HepG2 (cell line): ENCODE measurements around the gene CREBBP. TPM values are rescaled to one million over a fixed set of nuclear protein-coding genes. Genes with fewer than 3 reads are reported as not detected.
A peak's percentile ranks its signal among the peaks of the same experiment; 100 is the strongest.

Experiments used
- ATAC-seq: fragments of 200-7000 bp; cut with Tn5 transposase; 3 replicates; pipeline ENCODE4 v1.9.1; 2020; ENCODE audit warnings: mild to moderate bottlenecking, moderate library complexity
- BruUV-seq: library from RNA; stranded (reverse); fragments of 400-500 nt; replicated peaks from 2 replicates; lab custom pipeline; 2021; lab: Mats Ljungman, UMichigan
- CTCF ChIA-PET: fragments of 300-600 bp; formaldehyde crosslinking; extraction: SDS; loops from one replicate; lab custom pipeline; 2021; ENCODE audit warnings: low total read pairs, inconsistent platforms, low intra/inter-chr PET ratio; lab: Yijun Ruan, JAX
- POLR2A ChIA-PET: fragments of 350-600 bp; sonication (Branson Sonifier 250); formaldehyde crosslinking; loops from one replicate; lab custom pipeline; 2020; ENCODE audit warnings: antibody characterized with exemption, inconsistent platforms; lab: Yijun Ruan, JAX
- DNase-seq: peaks from one replicate; pipeline ENCODE4 v3.0.0-alpha.2; 2015; ENCODE audit warnings: low spot score
- FAIRE-seq: peaks from 3 replicates; lab custom pipeline; 2011; peaks lifted over from hg19 to GRCh38; lab: Jason Lieb, UNC
- H2AFZ ChIP-seq: one replicate; pipeline ENCODE4 v1.6.1; 2011; ENCODE audit warnings: low read length, inconsistent platforms
- H3K27ac ChIP-seq: fragments of 300-600 bp; 3 replicates; pipeline ENCODE4 v1.8.0; 2011; ENCODE audit warnings: mixed run types, mild to moderate bottlenecking, mixed read lengths, low read length, inconsistent platforms; ENCODE audit not compliant: insufficient read depth; ENCODE audit errors: extremely low read length
- H3K27me3 ChIP-seq, 2 experiments: fragments of 200-600 bp in 1 of 2; 2 replicates in 1 of 2; 3 replicates in 1 of 2; pipeline versions ENCODE4 v1.6.0 to v1.8.0; 2011; ENCODE audit warnings: low read length in 2 of 2, mild to moderate bottlenecking in 2 of 2, moderate library complexity in 2 of 2, inconsistent platforms in 1 of 2; ENCODE audit not compliant: insufficient read depth in 2 of 2, control insufficient read depth in 1 of 2
- H3K36me3 ChIP-seq, 2 experiments: fragments of 200-600 bp in 1 of 2; replicated peaks in 1 of 2; 2 replicates in 1 of 2; 3 replicates in 1 of 2; pipeline versions ENCODE4 v1.5.1 to v1.8.0; 2011; ENCODE audit warnings: low read length in 2 of 2, inconsistent platforms in 1 of 2; ENCODE audit not compliant: insufficient read depth in 2 of 2, control insufficient read depth in 1 of 2
- H3K4me1 ChIP-seq: 2 replicates; pipeline ENCODE4 v1.5.1; 2012; ENCODE audit warnings: low read length, inconsistent platforms; ENCODE audit not compliant: insufficient read depth
- H3K4me2 ChIP-seq: 2 replicates; pipeline ENCODE4 v1.6.0; 2011; ENCODE audit warnings: low read depth, low read length, inconsistent platforms
- H3K4me3 ChIP-seq, 3 experiments: fragments of 200-600 bp in 1 of 3; sonication (generic), shearing (Covaris generic) in 1 of 3; replicated peaks in 1 of 3; 2 replicates each; pipeline ENCODE4 v1.5.1; 2011 to 2016; ENCODE audit warnings: low read length in 3 of 3, inconsistent platforms in 2 of 3, low read depth in 2 of 3, mild to moderate bottlenecking in 2 of 3, control low read depth in 1 of 3, mixed read lengths in 1 of 3; ENCODE audit not compliant: insufficient read depth in 1 of 3
- H3K79me2 ChIP-seq: one replicate; pipeline ENCODE4 v1.6.1; 2011; ENCODE audit warnings: low read length, inconsistent platforms; ENCODE audit not compliant: insufficient read depth
- H3K9ac ChIP-seq: 2 replicates; pipeline ENCODE4 v1.6.0; 2011; ENCODE audit warnings: mild to moderate bottlenecking, low read depth, low read length, inconsistent platforms; ENCODE audit not compliant: insufficient read depth
- H3K9me3 ChIP-seq: 2 replicates; pipeline ENCODE4 v1.5.1; 2012; ENCODE audit warnings: mild to moderate bottlenecking, low read length
- H4K20me1 ChIP-seq: 2 replicates; pipeline ENCODE4 v1.6.0; 2011; ENCODE audit warnings: inconsistent platforms, mild to moderate bottlenecking, low read length, moderate library complexity; ENCODE audit not compliant: insufficient read depth
- GZF1 ChIP-seq: sonication (generic); formaldehyde crosslinking; IDR thresholded peaks from 2 replicates; pipeline ENCODE4 v1.5.1; 2020; ENCODE audit warnings: mild to moderate bottlenecking, missing genetic modification reagents
- HNRNPK ChIP-seq: fragments of 200-400 bp; formaldehyde crosslinking; IDR thresholded peaks from 2 replicates; pipeline ENCODE4 v1.6.1; 2018; ENCODE audit warnings: low read length, low read depth, moderate library complexity, mild to moderate bottlenecking; ENCODE audit not compliant: poor library complexity, severe bottlenecking
- MAFK ChIP-seq, 2 experiments: IDR thresholded peaks in 1 of 2; conservative IDR thresholded peaks in 1 of 2; 2 replicates each; pipeline ENCODE4 v1.6.1; 2011; ENCODE audit warnings: improper control_type of control experiment in 2 of 2, low read length in 2 of 2
- WGBS: methylation state at CpG from one replicate; pipeline ENCODE4 v1.1.6; 2017; ENCODE audit warnings: low lambda C conversion rate; 5-methylcytosine and 5-hydroxymethylcytosine counted together
- in situ Hi-C: cut with HindIII; loops from 2 replicates; pipeline ENCODE4 v1.10.0; 2017; ENCODE audit warnings: low pct_unique_long_range_greater_than_20kb; ENCODE audit not compliant: extremely low pct_ligation_motif_present
- intact Hi-C: fragments of 100-400 bp; cut with micrococcal nuclease; formaldehyde crosslinking; loops from one replicate; pipeline ENCODE4 v1.10.0; 2022; ENCODE audit not compliant: unreplicated experiment
- polyA plus RNA-seq, 8 experiments: library from polyadenylated mRNA; depleted of rRNA in 3 of 8; stranded (reverse) in 7 of 8; unstranded in 1 of 8; fragments of >200 nt; fragmentation: Illumina TruSeq in 4 of 8; extraction: Trizol in 4 of 8; gene quantifications; 2 replicates each; pipeline versions ENCODE4 v1.2.1 to v1.2.3, GENCODE V29; 2011 to 2016; ENCODE audit warnings: low read depth in 4 of 8, missing spikeins in 1 of 8, mixed read lengths in 1 of 8; ENCODE audit not compliant: insufficient read depth in 1 of 8
- total RNA-seq, 5 experiments: library from RNA; depleted of rRNA; stranded (reverse); fragments of >200 nt; fragmentation: Illumina TruSeq; extraction: Trizol; gene quantifications; 2 replicates each; pipeline ENCODE4 v1.2.3, GENCODE V29; 2016; ENCODE audit warnings: low read depth in 1 of 5
- TF ChIP-seq, protein P1 (sequence below): sonication (generic); formaldehyde crosslinking; IDR thresholded peaks from 2 replicates; pipeline ENCODE4 v1.4.0; 2020; ENCODE audit warnings: mild to moderate bottlenecking, missing genetic modification reagents
- TF ChIP-seq, protein P2 (sequence below): sonication (generic); formaldehyde crosslinking; IDR thresholded peaks from 2 replicates; pipeline ENCODE4 v1.5.1; 2020; ENCODE audit warnings: missing genetic modification reagents, mild to moderate bottlenecking, borderline replicate concordance

The CREBBP gene
- total and polyA plus RNA-seq, 2 of the 13 experiments (the other 11 are each of a cell fraction or from before 2014, with no cell fraction given), result 5.3 to 10.4 TPM

DNA sequence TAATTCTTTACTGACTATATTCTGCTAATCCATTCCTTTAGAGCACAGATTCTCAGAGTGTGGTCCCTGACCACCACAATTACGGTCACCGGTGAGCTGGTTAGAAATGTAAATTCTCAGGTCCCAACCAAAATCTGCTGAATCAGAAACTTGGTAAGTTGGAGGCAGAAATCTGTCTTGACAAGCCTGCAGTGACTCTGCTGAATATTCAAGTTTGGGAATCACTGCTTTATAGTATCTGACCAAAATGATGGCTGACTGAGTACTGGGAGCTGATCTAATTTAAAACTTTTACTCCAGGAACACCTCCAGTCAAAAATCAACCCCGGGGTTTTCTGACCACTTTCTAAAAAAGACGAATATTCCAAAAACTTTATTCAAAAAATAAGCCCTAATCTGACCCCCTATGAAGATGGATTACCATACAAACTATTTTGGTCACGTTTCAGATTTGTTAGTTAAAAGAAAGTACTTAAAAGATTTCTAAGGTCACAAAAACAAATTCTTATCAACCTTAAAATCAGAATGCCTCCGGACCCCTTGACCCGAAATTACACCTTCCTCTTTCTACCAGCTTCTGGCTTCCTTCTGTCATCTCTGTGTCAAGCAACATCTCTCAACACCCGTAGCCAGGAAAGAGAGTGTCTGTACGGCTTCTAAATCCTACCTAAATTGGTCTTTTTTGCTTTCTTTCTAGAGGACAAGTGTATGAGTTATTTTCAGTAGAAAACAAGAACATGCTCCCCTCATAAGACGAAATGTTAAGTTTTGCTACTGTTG is 38.6 kb downstream of the CREBBP start:
- 96% methylated on average over 10 of the region's 10 CpGs for WGBS
- TF ChIP-seq GZF1 (CRISPR knock-in tag) (no peak), MAFK (conservative IDR thresholded peaks at IDR 0.05 in 1 of 2, IDR thresholded peaks at IDR 0.05 in 1 of 2; ENCODE audit: low read length in 2 of 2) (0 out of 4 replicates have a peak, but pooled peaks of 1 of the 2 experiments have one; percentile 25)
- TF ChIP-seq, protein P1, sequence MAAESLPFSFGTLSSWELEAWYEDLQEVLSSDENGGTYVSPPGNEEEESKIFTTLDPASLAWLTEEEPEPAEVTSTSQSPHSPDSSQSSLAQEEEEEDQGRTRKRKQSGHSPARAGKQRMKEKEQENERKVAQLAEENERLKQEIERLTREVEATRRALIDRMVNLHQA (CRISPR knock-in tag), result no peak
- TF ChIP-seq, all 625 proteins: peak for 1
- ATAC-seq (no peak), DNase-seq (no peak), FAIRE-seq (no peak)
- Histone ChIP-seq H3K27me3 (no peaks in the 10 kb centered on the region), H3K4me3 (no peak overlapping the region), H3K36me3 (peaks cover 1 to 16% of the 10 kb centered on the region in 2 experiments; a peak in 3 of 5 replicates), H3K9ac (no peak overlapping the region), H3K79me2 (peaks cover 74% of the 10 kb centered on the region), H3K9me3 (no peaks in the 10 kb centered on the region), H4K20me1 (peaks cover 17% of the 10 kb centered on the region), H2AFZ (no peak overlapping the region), H3K4me1 (no peaks in the 10 kb centered on the region), H3K4me2 (no peak overlapping the region), H3K27ac (no peak overlapping the region)
- BruUV-seq, result no TSS peak
- ChIA-PET POLR2A (no interaction called here), CTCF (no interaction called here)
- in situ Hi-C loops, result no loop called here
- intact Hi-C loops, result no loop called here

DNA sequence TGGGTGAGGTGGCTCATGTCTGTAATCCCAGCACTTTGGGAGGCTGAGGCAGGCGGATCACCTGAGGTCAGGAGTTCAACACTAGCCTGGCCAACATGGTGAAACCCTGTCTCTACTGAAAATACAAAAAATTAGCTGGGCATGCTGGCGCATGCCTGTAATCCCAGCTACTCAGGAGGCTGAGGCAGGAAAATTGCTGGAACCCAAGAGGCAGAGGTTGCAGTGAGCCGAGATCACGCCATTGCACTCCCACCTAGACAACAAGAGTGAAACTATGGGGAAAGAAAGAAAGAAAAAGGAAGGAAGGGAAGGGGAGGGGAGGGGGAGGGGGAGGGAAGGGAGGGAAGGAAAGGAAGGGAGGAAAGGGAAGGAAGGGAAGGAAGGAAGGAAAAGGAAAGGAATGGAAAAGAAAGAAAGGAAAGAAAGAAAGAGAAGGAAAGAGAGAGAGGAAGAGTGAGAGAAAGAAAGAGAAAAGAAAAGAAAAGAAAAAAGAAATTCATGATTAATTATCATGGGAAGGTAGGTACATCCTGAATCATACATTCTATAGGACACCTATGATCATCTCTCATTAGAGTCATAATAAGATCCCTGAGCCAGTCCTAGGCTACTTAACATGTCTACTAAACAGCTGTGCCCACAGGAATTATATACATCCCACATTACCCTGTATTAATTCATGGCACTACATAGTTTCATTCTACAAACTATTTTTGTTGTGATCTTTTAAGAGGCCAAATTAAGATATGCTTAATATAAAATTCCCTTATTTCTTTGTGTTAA is 40.9 kb downstream of the CREBBP start:
- Histone ChIP-seq H3K4me1 (no peaks in the 10 kb centered on the region), H3K4me3 (no peak overlapping the region), H2AFZ (no peak overlapping the region), H3K9ac (no peak overlapping the region), H3K27ac (no peak overlapping the region), H3K27me3 (no peaks in the 10 kb centered on the region), H4K20me1 (peaks cover 18% of the 10 kb centered on the region), H3K36me3 (peaks cover 1 to 9% of the 10 kb centered on the region in 2 experiments; a peak in 2 of 5 replicates), H3K79me2 (peaks cover 68% of the 10 kb centered on the region), H3K4me2 (no peak overlapping the region)
- intact Hi-C loops, result no loop called here
- ChIA-PET CTCF (no interaction called here), POLR2A (no interaction called here)
- ATAC-seq (no peak), FAIRE-seq (no peak), DNase-seq (no peak)
- BruUV-seq, result no TSS peak
- peak; percentile 21 for TF ChIP-seq HNRNPK
- TF ChIP-seq, protein P2, sequence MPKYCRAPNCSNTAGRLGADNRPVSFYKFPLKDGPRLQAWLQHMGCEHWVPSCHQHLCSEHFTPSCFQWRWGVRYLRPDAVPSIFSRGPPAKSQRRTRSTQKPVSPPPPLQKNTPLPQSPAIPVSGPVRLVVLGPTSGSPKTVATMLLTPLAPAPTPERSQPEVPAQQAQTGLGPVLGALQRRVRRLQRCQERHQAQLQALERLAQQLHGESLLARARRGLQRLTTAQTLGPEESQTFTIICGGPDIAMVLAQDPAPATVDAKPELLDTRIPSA (CRISPR knock-in tag), result no peak
- TF ChIP-seq, all 625 proteins: peak for 1
- H3K9me3 ChIP-seq, result no peaks in the 10 kb centered on the region
- 94% methylated on average over 4 of the region's 4 CpGs for WGBS
- in situ Hi-C loops, result no loop called here
